NCI-H1694 (cell line): ENCODE results near the gene HOXA3.
A peak's percentile ranks its signal among the peaks of the same experiment; 100 is the strongest.

Experiments
- DNase-seq: peaks from one replicate; lab custom pipeline; 2025; lab: John Stamatoyannopoulos, UW

Gene HOXA3

DNA sequence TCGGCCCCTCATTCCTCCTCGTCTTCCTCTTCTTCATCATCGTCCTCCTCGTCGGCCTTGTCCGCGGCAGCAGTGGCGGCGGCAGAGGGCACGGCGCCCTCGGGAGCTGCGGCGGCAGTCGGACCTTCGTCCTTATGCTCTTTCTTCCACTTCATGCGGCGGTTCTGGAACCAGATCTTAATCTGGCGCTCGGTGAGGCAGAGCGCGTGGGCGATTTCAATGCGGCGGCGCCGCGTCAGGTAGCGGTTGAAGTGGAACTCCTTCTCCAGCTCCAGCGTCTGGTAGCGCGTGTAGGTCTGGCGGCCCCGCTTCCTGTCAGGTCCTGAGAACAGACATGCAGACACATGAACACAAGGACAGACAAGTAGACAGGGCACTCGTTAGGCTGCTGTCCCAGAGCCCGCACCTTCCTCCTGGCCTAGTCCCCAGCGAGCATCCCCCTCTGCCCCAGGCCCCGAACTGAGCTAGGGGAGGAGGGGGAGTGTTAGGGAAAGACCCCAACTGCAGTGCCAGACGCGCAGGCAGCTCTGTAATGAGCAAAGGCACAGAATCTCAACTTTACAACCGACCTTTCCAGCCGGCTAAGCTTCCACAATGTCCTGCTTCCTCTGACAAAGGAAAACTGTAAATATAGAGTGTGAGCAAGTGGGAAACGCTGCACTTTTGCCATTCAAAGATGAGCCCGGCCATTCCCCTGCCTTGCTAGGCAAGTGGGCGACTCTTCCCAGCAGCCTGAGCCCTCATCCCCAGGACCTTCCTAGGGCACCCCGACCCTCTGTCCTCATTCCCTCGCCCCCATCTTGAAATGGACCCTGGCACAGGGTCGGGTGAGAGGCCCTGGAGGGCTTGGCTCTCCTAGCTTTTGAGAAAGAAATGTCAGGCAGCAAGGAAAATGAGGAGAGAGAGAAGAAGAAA is 2.8 kb upstream of the HOXA3 start:
- no peak for DNase-seq

DNA sequence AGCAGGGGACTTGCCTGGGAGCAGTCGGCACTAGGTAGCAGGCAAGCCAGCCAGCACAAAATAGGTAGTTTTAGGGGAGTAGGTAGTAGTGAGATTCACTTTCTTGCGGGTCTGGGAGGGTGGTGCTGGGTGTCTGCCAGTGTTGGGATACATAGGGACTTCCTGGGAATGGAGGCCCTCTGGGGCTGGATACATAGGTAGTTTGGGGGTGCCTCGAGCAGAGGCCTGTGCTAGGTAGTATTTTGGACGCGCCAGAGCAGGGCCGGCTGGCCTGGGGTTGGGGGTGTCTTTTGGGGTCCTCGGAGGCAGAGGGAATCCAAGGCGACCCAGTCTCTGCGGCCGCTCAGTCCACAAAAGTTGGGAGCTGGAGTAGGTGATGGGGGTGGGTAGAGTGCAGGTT is 2.0 kb upstream of the HOXA3 start:
- DNase-seq: no peak

DNA sequence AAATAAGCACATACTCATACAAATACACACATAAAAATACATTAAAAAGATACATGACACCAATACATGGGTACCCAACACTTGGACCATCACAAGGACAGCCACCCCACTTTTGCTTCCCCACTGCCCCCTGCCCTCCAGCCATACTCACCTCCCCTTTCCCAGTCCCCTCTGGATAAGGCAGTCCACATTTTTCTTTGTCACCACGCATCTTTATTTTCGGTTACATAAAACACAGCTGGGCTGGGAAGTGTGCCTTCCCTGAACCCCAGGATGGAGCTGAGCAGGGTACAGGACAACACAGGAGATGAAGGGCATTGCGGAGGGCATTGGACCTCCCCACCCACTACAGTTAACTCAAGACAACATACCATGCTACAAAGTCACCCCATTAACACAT is 1.1 kb upstream of the HOXA3 start:
- no peak for DNase-seq

DNA sequence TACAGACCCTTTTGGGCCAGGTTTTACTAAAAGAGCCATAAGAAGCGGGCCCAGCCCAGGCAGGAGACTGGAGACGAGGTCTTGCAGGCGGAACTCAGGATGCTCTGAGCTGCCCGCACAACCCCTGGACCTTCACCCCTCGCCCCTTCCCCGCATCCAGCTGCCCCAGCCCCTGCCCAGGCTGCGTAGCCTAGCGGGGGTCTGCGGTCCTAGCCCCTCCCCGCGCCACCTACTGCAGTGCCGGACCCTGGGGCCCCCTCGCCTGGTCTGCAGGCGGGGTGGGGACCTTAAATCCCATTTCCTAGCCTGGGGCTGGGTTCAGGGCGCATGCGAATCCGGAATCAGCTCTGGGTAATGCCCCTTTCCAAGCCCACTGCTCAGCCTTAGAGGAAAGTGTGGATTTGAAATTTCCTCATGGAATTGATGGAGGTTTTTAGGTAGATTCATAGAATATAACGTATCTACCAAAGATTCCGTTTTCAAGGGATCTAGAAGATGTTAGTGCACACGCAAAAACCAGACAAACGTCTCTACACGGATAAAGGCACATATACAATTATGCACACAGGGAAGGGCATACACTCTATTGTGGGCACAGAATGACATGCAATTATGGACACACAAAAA is 546 bp upstream of the HOXA3 start:
- no peak for DNase-seq

DNA sequence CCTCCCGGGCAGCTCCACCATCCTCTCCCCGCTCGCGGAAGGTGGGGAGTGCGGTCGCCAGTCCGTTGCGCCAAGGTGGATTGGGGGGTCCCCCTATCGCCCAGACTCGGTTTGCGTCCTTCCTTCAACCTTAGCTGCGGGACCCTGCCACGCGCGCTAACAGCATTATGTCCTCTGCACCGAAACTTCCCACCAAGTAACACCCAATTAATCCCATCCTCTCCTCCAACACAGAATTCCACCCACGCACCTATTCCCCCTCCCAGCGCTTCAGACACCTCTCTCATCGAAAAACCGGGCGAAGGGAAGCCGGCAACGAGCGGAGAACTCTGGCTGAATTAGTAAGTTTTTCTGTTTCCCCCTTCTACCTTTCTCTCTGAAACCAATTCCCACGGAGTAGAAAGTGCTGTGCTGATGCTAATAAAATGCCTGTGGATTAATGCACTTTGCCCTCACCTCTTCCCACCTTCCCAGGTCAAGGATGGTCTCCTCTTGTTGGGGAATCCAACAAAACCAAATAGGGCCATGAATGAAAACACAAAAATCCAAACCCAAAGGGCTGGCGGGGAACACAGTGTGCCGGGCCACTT is 947 bp downstream of the HOXA3 start:
- DNase-seq: no peak

DNA sequence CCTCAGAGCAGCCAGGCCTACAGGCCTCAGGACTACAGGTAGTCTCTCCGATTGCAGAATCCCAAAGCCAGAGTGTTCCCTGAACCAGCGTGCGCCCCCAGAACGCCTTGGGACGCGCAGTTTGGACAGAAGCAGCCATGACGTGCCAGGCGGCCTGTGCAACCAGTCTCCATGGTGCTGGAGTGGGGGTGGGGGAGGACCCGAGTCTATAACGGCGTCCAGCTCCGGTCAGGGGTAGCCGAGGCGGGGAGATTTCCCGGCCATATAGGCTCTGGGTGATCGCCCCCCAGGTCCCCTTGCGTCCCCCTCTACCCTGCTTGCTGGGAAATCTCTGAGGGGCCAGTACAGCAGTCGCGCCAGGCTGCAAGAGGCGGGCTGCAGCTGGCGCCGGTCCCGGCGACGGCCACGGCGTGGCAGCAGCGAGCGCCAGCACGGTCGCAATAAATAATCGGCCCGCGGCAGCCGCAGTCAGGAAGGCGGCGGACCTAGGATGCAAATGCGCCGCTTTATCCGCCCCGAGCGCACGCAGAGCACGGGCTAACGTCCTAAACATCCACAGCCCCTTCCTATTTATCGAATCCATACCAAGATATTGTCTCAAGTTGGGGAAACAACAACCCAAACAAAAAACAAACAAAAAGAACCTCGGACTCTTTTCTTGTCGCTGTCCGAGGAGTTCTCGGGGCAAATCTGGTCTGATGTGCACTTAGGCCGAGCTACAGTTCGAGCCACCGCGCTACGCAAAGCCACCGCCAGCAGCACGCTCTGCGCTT is 1.6 kb downstream of the HOXA3 start:
- DNase-seq: peak; percentile 43

DNA sequence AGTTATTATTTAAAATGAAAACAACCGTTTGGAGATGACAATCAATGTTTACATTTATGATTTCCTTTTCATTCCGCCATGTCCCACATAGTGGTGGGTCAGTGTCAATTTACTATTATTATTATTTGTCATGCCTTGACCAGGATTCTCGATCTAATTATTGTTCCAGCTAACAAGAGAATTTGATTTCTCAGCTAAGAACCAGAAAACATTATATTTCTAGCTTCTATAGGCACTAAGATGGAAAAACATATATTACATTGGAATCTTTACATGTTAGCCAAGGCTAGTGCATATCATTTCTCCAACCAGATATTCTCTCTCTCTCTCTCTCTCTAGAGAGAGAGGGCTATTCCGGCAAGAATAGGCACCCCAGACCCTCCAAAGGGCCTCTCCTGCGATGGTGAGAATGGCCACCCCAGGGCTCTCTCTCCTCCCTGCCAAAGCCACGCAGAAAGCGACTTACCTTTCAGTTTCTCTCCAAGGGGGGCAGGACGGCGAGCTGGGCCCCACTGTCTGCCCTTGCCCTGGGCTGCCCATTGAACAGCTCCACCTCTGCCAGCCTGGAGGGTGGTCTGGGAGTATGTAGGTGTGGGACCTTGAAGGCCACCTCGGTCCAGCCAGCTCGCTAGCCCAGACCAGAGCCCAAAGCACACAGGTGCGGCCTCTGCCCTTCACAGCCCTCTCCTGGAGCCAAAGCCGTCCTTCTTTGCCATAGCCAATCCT is 2.4 kb downstream of the HOXA3 start:
- no peak for DNase-seq

DNA sequence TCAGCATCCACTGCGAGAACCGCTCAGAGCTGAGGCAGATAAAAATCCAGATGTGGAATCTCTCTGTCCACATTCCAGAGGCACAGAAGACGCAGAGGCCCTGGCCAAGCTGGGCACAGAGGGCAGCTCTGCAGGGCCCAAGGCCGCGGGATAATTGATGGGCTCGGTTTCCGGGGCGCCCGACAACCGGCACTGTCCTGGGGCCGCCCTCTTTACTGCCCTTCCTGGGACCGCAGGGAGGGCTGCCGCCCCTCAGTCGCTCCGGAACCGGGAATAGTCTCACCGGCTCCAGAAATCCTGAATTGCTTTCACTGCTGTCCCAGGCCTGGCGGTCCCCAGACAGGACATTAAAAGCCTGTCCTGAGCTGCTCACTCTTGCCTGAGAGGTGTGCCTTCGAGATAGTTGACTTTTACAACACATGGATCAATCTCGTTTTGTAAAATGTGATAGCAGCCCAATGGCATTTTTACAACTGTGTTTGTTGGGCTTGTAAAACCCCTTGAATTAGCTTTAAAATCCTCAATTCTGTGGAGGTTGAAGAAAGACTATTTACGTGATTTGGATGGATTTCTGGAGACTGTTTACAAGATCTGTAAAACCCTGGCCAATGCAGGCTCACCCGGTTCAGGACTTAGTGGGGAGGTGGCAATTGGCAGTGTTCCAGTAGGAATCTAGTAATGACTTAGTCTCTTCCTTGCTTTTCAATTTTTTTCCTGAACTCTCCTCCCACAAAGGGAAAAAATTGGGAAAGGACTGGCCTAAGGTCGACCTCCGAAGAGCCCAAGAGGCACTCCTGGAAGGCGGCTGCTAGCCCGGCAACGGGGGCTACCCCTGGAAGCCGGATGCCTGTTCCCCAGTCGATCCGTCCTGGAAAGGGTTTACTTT is 3.4 kb downstream of the HOXA3 start:
- DNase-seq: no peak

DNA sequence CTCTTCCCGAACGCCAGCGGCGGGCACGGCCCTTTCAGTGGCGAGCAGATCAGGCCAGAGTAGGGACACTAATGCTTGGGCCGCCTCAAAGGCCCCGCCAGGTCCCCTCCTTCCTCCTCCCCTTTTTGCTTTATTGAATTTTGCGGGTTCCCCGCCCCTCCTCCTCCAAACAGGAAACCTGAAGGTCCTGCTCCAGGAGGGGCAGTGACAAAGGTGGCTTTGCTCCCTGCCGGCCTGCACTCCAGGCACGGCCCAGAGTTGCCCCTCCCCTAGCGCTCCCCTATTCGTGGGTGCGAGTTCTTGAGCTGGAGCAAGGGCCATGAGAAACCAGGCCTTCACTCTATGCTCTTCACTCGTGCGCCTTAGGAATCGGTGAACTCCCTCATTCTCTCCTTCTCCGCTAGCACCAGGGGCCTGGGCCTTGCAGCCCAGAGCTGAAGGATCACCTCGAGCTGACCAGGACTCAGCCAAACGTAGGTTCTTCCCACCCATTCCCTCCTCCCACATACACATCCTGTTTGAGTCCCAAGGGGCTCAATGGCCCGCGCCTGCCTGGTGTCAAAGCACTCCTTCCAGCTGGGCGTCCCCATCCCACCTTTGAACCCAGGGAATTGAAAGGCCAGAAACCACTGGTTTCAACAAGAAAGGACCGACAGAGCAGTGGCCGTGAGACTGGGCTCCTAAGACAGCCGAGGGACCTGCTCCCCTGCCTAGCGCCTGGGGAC is 4.2 kb downstream of the HOXA3 start:
- no peak for DNase-seq

DNA sequence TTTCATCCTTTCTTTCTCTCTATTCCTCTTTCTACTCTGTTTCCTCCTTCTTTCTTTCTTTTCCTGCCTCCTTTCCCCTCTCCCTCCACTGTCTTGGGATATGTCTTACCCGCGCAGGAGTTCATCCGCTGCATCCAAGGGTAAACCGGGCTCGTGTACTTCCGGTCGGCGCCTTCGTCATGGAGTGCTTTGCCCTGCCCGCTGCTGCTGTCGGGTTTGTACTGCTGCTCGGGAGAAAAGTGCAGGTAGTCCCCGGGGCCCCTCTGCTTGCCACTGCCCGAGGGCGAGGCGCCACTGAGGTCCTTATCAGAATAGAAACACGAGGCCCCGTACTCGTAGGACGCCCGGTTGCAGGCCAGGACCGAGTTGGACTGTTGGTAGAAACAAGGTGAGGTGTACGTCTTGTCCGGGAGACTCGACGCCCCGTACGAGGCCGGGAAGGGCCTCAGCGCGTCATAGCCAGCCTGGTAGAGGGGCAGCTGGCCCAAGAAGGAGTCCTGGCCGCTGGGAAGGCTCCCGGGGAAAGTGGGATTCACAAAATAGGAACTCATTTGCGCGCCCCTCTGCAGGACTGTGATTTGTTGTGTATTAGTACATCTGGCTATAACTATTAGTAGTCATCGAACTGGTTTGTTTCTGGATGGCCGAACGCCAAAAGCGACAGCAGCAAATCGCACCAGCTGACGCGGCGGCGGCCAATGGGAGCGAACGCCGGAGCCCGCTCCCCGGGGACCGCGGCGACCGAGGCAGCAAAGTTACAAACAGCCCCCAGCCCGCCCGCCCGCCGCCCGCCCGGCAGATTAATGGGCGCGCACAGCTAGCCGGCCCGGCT is 5.0 kb downstream of the HOXA3 start, which contains the start of gene HOXA6:
HOXA6 (minus strand) TSS at position 576 of the 832 bp plus-strand sequence; CDS start at position 551, 25 bp downstream.
- no peak for DNase-seq

DNA sequence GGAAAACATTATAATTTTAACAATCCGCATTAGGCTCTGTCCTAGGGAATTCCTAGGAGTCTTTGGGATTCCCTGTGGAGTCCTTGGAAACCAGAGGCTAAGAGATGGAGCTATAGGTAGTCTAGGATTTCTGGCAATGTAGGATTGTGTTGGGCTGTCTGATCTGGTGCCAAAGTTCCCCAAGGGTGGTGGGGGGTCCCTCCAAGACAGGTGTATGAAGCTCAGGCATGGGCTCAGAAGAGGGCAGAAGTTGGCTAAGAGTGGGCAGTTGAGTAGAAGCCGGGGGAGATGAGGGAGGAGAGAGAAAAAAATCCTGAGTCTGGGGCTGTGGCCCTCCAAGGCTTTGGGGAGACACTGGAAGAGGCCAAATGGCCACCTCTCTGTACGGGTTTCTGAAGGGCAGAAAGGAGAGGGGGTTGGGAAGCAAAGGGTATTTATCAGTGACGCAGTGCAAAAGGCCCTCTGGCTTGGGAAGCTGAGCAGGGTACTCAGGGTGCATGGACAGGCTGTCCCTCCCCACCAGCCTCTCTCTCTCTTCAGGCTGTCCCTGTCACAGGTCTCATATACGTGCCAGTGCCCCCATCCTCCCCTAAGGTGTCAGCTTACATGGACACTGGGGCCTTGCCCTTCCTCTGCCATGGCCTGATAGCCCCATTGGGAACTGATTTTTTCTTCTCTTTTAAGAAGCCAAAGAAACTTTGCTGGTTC is 5.7 kb downstream of the HOXA3 start:
- no peak for DNase-seq

DNA sequence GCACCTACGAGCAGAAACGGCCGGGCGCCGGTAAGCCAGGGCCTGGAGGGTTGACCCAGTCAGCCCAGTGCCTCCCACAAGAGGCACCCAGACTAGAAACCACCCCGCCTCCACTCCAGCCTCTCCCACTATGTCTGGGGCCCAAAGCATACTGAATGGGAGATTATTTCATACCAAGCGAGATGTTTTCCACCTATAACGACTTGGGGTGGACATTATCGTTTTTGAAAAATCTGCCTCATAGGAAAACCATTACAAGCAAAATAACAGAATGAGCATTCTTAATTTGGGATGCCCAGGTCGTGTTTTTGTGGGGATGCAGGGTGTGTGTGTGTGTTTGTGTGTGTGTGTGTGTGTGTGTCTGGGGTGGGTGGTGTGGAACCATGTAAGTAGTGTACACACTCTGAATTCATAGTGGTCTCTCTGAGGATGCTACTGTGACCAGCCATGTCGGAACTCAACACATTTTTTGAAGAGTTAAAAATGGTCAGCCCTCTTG is 6.4 kb downstream of the HOXA3 start:
- no peak for DNase-seq

DNA sequence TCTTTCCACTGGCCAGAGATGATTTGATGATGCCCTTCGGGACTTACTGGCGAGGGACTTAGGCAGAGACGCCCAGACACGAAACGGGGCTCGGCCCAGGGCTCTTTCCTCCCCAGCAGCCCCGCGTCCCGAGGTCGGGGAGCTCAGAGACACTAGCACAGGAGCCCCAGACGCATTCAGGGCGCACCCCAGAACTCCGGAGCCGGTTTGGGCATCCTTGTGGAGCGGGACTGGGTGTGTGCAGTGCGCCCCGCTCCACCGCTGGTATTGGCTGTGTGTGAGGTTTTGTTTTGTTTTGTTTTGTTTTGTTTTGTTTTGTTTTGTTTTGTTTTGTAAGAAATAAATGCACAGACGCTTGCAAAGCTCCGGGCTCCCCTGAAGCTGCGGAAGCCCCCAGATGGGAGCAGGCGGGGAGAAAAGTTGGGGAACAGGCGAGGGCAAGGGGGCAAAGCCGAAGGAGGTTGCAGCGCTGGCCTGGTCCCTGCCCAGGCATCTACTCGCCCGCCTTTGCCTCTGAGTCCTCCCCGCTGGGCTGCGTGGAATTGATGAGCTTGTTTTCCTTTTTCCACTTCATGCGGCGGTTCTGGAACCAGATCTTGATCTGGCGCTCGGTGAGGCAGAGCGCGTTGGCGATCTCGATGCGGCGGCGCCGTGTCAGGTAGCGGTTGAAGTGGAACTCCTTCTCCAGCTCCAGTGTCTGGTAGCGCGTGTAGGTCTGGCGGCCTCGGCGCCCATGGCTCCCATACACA is 7.0 kb downstream of the HOXA3 start:
- no peak for DNase-seq

DNA sequence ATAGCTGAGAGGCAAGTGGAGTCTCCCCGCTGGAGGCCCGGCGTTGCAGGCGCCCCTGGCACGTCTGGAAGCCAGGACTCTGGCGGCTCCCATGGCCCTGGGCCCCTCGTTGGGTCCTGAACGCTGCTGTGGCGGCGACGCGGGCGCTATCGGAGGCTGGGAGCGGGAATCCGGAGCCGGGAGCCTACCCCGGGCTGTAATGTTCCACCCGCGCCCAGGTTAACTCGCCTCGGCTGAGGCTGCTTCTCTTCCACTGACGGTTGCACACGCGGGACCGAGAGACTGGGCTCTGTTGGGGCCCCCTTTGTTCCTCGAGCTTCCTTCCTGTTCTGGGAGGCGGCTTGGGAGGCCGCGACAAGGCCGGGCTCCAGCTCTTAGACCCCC is 7.6 kb downstream of the HOXA3 start:
- no peak for DNase-seq

DNA sequence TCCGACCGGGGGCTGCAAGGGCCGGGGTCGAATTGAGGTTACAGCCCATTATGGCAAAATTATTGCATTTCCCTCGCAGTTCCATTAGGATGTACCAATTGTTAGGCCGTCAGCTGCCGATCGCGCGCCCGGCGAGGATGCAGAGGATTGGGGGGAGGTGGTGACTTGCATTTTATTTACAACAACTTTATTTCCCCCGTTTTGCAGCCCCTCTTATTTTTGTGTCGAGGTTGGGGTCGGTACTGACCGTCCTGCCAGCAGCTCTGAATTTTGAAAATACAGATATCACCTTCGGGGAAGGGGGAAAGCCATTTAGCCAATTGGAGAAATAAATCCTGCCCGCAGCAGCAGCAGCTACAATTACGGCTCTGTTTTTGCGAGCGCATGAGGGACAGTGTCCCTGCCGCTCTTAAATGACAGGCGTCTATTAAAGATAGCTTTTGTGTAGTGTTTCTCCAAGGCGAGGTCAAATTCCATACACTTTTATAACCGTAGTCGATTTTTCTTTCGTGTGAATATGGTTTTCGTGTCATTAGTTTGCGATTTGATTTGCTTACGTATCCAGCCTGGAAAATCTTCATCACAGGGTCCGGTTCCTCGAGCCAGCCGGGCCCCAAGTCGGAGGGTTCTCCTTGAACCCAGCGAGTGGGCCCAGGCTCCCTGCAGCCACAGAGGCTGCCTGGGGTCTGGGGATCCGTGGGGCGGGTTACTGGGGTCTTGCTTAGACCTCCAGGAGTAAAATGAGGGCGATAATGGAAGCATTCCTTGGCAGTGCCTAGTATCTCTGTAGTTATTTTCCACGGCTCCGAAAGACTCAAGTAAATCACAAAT is 8.2 kb downstream of the HOXA3 start:
- DNase-seq: no peak
